22Rv1 (cell line): Measurements from ENCODE around the gene MAP2K6.

Source experiments
- H3K27ac ChIP-seq: fragments of 450-650 bp; 2 replicates; pipeline ENCODE4 v1.5.1; 2017
- ZFX ChIP-seq: fragments of 450-650 bp; IDR thresholded peaks from 2 replicates; pipeline ENCODE4 v1.6.1; 2017; ENCODE audit warnings: antibody characterized with exemption, borderline replicate concordance
- TF ChIP-seq, protein P1 (sequence below): fragments of 450-650 bp; IDR thresholded peaks from 2 replicates; pipeline ENCODE4 v1.5.1; 2017; ENCODE audit warnings: mild to moderate bottlenecking

Gene MAP2K6

DNA sequence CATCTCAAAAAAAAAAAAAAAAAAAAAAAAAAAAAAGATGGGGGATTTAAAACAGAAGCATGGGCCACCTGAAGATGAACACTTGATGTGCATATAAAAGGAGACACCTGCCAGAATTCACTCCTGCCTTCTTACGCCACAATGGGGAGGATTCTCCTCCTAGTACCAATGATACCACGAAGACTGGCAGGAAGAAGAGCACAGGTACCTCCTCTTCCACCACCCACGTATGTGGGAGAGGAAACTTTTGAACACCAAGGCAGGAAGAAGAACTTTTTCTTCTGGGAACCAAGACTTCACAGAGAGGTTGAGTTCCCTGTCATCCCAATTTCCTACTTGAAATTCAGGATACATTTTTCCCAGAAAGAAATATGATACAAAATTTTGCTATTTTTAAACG, 2.7 kb upstream of the MAP2K6 start:
- H3K27ac ChIP-seq = no peak overlapping the region
- TF ChIP-seq, protein P1, sequence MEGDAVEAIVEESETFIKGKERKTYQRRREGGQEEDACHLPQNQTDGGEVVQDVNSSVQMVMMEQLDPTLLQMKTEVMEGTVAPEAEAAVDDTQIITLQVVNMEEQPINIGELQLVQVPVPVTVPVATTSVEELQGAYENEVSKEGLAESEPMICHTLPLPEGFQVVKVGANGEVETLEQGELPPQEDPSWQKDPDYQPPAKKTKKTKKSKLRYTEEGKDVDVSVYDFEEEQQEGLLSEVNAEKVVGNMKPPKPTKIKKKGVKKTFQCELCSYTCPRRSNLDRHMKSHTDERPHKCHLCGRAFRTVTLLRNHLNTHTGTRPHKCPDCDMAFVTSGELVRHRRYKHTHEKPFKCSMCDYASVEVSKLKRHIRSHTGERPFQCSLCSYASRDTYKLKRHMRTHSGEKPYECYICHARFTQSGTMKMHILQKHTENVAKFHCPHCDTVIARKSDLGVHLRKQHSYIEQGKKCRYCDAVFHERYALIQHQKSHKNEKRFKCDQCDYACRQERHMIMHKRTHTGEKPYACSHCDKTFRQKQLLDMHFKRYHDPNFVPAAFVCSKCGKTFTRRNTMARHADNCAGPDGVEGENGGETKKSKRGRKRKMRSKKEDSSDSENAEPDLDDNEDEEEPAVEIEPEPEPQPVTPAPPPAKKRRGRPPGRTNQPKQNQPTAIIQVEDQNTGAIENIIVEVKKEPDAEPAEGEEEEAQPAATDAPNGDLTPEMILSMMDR = no peak
- no peak for TF ChIP-seq ZFX

DNA sequence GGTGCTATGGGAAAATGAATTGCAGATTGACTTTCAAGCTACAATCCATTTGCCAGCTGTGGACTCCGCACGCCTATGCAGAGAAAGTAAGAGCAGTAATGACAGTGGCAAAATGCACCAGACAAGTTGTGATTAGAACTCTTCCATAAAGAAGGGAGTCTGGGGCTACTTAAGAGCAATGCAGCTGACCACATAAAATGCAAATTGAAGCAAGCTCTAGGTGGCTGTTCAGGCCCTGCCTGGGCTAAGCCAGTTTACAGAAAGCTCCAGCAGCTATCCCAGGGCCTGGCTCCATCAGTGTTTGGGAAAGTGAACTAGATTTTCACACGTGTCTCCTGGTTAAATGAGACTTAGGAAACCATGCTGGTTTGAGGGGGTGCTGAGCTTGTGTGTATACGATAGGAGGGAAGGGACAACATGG, 2.2 kb upstream of the MAP2K6 start:
- TF ChIP-seq, protein P1 = no peak
- TF ChIP-seq ZFX = no peak
- no peak overlapping the region for H3K27ac ChIP-seq

DNA sequence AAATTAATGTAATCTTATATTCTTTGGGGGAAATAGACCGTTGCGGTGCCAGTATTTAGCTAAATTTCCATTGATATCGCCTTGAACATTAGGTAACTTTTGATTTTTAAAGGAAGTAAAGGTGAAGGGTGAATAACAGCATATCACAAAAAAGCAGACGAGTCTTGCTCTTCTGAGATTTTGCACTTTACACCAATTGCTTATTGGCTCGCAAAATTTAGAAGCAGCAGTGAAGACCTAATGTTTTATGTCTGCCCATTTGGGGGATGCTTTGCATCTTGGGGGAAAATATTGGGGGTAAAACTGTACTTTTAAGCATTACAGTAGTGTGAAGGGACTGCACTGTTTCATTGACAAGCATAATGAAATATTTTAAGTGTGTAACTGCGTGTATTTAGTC, 934 bp downstream of the MAP2K6 start:
- no peak overlapping the region for H3K27ac ChIP-seq
- TF ChIP-seq, protein P1 = no peak

DNA sequence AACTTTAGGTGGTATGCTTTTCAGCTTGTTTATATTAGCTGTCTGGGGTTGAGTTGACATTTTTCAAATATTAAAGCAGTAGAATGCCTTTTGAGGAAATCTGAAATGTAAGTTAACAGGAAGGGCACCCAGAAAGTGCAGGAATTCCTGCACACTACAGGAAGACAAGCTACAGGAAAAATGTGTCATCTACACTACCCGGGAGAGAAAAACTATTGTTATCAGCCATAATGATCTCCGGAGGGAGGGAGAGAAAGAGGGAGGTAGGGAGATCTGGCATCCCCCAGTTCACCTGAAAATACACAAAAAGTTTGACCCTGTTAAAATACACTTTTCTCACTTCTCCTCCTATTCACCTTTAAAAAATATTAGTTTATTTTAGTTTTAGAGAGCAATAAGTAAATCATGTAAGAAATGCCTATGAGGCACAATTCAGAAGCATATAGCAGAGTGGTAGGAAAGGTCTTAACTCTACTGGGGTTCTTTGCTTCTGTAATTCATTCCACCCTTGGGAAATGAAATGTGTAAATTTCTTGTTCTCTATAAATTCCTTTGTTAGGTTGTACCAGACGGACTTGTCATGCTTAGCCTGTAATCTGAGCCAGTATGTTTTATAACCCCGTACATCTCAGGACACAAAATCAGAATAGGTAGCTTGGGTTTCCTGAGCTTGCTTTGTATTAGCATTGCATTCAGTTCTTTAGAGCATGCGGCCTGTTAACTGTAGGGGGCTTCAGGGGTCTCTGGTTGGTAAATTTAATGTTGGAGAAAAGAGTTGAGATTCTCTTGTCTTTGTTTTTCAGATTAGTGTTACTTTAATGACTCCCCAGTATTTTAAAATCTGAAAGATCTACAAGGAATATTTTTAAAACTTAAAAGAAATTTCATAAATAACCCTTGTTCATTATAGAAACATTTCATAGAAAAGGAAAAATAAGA, 3.3 kb downstream of the MAP2K6 start:
- no peak for TF ChIP-seq ZFX
- TF ChIP-seq, protein P1 = no peak
- no peak overlapping the region for H3K27ac ChIP-seq

DNA sequence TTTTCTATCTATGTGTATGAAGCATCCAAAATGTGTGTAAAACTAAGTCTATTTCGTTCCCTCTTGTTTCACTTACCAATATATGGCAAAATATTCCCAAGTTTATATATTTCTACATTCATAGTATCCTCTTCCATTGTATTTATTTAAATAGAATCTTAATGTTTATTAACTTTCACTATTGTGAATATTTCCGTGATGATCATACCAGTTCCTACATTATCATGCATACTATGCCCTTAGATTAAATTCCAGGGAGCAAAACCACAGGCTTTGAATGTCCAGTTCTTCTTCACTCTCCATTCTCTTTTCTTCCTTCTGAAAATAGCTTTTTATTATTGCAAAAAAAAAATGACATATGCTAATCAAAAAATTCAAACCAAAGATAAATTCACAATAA, 4.0 kb downstream of the MAP2K6 start:
- no peak overlapping the region for H3K27ac ChIP-seq
- TF ChIP-seq ZFX = no peak
- TF ChIP-seq, protein P1 = no peak

DNA sequence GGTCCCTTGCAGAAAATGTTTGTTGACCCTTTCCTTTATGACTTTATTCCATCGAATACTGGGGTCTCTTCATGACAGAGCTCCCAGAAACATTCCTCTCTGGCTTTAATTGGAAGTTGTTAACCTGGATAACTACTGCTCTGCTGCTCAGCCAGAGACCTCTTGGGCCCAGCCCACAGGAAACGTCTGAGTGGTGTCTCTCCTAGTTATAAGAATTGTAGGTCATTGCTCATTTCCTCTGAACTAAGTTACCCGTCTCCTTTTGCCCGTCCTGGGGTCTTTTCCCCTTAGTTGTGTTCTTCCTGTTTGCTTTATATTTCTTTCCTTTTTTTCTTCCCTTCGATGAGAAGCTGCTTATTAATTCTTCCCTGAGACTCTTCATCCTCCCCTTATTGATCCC, 9.0 kb downstream of the MAP2K6 start:
- H3K27ac ChIP-seq = no peak overlapping the region
- TF ChIP-seq ZFX = no peak
- TF ChIP-seq, protein P1 = no peak

DNA sequence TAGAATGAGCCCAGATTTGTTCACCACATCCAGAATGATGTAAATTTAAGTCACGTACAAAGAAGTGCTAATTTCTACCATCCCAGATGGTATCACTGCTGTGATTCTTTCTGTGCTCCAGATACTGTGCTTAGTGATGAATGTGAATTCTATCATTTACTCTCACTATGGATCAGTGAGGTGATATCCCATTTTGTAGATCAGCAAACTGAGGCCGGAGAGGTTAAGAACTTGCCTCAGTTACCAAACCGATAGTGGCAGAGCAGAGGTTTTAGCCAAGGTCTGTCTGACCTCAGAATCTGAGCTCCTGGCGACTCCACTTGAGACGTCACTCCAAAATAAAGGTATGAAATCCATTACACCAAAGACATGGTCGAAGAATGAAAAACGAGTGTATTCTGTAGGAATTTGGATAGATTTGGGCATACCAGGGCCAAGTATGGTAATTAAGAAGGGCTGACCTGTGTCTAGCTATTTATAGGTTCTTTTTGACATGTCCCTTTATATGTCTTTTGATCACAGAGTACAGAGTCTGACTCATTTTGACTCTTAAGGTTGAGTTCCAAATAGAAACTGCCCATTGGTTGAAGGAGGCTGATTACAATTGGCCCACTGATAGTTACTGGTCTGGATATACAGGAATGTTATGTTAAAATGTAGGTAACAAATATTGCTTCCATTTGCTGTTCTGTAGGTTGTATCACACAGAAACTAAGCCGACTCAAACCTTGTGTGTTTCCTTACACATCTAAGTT, 10.0 kb downstream of the MAP2K6 start:
- TF ChIP-seq, protein P1 = no peak
- TF ChIP-seq ZFX = no peak
- no peak overlapping the region for H3K27ac ChIP-seq
